RWPE1 (cell line): Measurements from ENCODE around the gene VASH2.

ENCODE experiments used
- CTCF ChIA-PET: fragments of 350-600 bp; sonication (Branson Sonifier 250); formaldehyde crosslinking; extraction: SDS; loops from one replicate; lab custom pipeline; 2021; lab: Yijun Ruan, JAX
- POLR2A ChIA-PET: fragments of 400-600 bp; formaldehyde crosslinking; extraction: SDS; loops from one replicate; lab custom pipeline; 2020; ENCODE audit warnings: antibody characterized with exemption; ENCODE audit not compliant: low non-redundant PET; lab: Yijun Ruan, JAX
- DNase-seq: peaks from one replicate; pipeline ENCODE4 v3.0.0; 2012; ENCODE audit warnings: low spot score
- H3K27ac ChIP-seq: fragments of 450-650 bp; 2 replicates; pipeline ENCODE4 v1.5.1; 2017
- TF ChIP-seq, protein P1 (sequence below): fragments of 450-650 bp; conservative IDR thresholded peaks from 2 replicates; pipeline ENCODE4 v1.5.1; 2017; ENCODE audit warnings: low read depth, mild to moderate bottlenecking

The VASH2 gene

DNA sequence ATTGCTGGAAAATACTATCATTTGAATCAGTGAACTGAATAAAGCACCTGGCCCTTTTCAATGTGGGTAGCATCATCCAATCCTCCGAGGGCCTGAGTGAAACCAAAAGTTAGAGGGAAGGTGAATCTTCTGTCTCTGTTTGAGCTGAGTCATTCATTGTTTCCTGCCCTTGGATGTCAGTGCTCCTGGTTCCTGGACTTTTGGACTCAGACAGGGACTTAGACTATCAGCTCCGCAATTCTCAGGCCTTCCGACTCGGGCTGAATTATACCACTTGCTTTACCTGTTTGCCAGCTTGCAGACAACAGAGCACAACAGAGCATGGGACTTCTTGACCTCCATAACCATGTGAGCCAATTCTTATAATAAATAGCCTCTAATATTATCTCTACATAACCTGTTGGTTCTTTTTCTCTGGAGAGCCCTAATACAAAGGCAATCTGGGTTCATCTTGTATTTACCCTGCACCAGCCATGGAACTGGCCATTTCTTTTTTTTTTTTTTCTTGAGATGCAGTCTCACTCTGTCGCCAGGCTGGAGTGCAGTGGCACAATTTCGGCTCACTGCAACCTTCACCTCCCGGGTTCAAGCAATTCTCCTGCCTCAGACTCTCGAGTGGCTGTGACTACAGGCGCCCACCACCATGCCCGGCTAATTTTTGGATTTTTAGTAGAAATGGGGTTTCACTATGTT, 19.2 kb upstream of the VASH2 start:
- H3K27ac ChIP-seq, result no peak overlapping the region
- POLR2A ChIA-PET, result no interaction called here
- TF ChIP-seq, protein P1, sequence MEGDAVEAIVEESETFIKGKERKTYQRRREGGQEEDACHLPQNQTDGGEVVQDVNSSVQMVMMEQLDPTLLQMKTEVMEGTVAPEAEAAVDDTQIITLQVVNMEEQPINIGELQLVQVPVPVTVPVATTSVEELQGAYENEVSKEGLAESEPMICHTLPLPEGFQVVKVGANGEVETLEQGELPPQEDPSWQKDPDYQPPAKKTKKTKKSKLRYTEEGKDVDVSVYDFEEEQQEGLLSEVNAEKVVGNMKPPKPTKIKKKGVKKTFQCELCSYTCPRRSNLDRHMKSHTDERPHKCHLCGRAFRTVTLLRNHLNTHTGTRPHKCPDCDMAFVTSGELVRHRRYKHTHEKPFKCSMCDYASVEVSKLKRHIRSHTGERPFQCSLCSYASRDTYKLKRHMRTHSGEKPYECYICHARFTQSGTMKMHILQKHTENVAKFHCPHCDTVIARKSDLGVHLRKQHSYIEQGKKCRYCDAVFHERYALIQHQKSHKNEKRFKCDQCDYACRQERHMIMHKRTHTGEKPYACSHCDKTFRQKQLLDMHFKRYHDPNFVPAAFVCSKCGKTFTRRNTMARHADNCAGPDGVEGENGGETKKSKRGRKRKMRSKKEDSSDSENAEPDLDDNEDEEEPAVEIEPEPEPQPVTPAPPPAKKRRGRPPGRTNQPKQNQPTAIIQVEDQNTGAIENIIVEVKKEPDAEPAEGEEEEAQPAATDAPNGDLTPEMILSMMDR, result no peak
- CTCF ChIA-PET, result interaction anchor here (0.5 to 0.6 kb wide), 2 partner anchors 32 to 181 kb away, joined by 3 to 4 read pairs; no protein-coding TSS in a partner anchor
- no peak for DNase-seq

DNA sequence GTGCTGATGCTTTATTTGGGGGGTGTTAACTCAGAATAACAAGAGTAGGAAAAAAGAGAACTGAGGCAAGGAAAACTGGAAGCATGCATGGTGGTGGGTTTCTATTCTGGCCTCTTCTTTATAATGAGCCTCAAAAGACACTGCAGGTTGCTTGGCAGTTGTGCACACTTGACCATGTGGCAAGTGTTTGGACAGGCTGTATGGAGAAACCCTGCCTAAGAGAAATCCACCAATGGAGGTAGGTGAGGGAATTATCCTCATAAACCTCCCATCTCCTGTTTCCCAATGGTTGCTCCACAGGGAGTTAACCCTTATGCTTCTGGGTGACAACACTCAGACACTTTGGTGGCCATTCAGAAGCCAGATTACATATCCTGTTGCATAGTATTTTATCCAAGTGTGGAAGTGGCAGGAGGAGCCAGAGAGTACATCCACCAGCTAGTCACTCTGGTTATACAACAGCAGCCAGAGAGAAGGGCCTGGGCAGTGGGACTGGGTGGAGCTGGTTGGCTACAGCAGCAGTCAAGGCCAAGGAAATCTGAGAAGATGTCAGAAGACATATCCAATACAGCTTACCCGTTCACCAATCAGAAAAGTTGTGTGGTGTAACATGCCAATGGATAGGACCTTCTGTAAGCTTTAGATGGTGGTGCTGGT, 16.4 kb upstream of the VASH2 start:
- POLR2A ChIA-PET, result no interaction called here
- no peak overlapping the region for H3K27ac ChIP-seq
- TF ChIP-seq, protein P1, result no peak
- CTCF ChIA-PET, result no interaction called here
- no peak for DNase-seq

- no peak for DNase-seq
- POLR2A ChIA-PET, result no interaction called here
- CTCF ChIA-PET, result no interaction called here
- TF ChIP-seq, protein P1, result no peak
- H3K27ac ChIP-seq, result no peak overlapping the region
Measured at GRCh38 chr1:212935387-212935981, 14.9 kb upstream of the VASH2 start.

DNA sequence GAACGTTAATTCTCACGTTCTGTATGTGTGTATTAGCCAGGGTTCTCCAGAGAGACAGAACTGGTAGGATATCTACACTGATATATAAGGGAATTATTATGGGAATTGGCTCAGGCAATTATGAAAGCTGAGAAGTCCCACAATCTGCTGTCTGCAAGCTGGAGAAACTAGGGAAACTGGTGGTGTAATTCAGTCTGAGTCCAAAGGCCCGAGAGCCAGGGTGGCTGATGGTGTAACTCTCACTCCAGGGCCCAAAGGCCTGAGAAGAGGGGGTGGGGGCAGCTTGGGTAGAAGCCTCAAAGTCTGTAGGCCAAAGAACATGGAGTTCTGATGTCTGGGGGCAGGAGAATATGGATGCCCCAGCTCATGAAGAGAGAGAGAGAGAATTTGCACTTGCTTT, 13.3 kb upstream of the VASH2 start:
- DNase-seq, result no peak
- POLR2A ChIA-PET, result no interaction called here
- no peak overlapping the region for H3K27ac ChIP-seq
- CTCF ChIA-PET, result interaction anchor here (0.6 kb wide), 1 partner anchor 482 kb away, joined by 4 read pairs; no protein-coding TSS in a partner anchor
- TF ChIP-seq, protein P1, result no peak

- DNase-seq, result no peak
- CTCF ChIA-PET, result interaction anchor here (0.5 to 0.7 kb wide), 4 partner anchors 14 to 274 kb away, joined by 3 to 4 read pairs (median 3); no protein-coding TSS in a partner anchor
- TF ChIP-seq, protein P1, result no peak
- H3K27ac ChIP-seq, result no peak overlapping the region
- POLR2A ChIA-PET, result no interaction called here
Measured at GRCh38 chr1:212938846-212939245, 11.5 kb upstream of the VASH2 start.

GRCh38 chr1:212941452-212941851, 8.9 kb upstream of the VASH2 start:
- DNase-seq, result no peak
- POLR2A ChIA-PET, result no interaction called here
- CTCF ChIA-PET, result no interaction called here
- H3K27ac ChIP-seq, result no peak overlapping the region
- TF ChIP-seq, protein P1, result no peak
